ENCODE data around the gene TMOD1.

The TMOD1 gene

GRCh38 chr9:97600531-97601227 lies 99.2 kb downstream of the TMOD1 start:
- Histone ChIP-seq H3K9ac (ENCODE audit: low read depth, low read length) (no peak overlapping the region), H3K36me3 (ENCODE audit: insufficient read depth, low read length) (peaks cover 50% of the 10 kb centered on the region), H3K27ac (ENCODE audit: low read length) (no peak overlapping the region), H3K4me2 (ENCODE audit: insufficient read depth, low read length) (no peak overlapping the region), H3K4me1 (ENCODE audit: insufficient read depth, low read length) (peaks cover 6% of the 10 kb centered on the region; the same call in 1 of the 2 replicates), H4K20me1 (ENCODE audit: insufficient read depth, low read length) (no peaks in the 10 kb centered on the region), H3K9me3 (ENCODE audit: insufficient read depth, low read length, severe bottlenecking) (no peaks in the 10 kb centered on the region), H3K79me2 (ENCODE audit: insufficient read depth, low read length) (no peaks in the 10 kb centered on the region), H3K4me3 (ENCODE audit: low read depth in 1 of 2, low read length in 2 of 2) (no peak overlapping the region), H3K27me3 (ENCODE audit: insufficient read depth, low read length, poor library complexity) (no peaks in the 10 kb centered on the region), H2AFZ (ENCODE audit: low read depth, low read length) (no peak overlapping the region)
- no peak for TF ChIP-seq EZH2 (IDR thresholded peaks at IDR 0.05; ENCODE audit: borderline replicate concordance, low read depth, low read length, severe bottlenecking)
- TF ChIP-seq, protein P1, sequence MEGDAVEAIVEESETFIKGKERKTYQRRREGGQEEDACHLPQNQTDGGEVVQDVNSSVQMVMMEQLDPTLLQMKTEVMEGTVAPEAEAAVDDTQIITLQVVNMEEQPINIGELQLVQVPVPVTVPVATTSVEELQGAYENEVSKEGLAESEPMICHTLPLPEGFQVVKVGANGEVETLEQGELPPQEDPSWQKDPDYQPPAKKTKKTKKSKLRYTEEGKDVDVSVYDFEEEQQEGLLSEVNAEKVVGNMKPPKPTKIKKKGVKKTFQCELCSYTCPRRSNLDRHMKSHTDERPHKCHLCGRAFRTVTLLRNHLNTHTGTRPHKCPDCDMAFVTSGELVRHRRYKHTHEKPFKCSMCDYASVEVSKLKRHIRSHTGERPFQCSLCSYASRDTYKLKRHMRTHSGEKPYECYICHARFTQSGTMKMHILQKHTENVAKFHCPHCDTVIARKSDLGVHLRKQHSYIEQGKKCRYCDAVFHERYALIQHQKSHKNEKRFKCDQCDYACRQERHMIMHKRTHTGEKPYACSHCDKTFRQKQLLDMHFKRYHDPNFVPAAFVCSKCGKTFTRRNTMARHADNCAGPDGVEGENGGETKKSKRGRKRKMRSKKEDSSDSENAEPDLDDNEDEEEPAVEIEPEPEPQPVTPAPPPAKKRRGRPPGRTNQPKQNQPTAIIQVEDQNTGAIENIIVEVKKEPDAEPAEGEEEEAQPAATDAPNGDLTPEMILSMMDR (IDR thresholded peaks at IDR 0.05; ENCODE audit: borderline replicate concordance, extremely low read depth, low read length, poor library complexity, severe bottlenecking): no peak
- DNase-seq: no peak
- no peak for ATAC-seq (ENCODE audit: insufficient read depth, low read depth)

GRCh38 chr9:97601228-97601898 lies 99.9 kb downstream of the TMOD1 start:
- ATAC-seq (ENCODE audit: insufficient read depth, low read depth): no peak
- no peak overlapping the region for H3K27ac ChIP-seq (ENCODE audit: low read length)
- peaks cover 6% of the 10 kb centered on the region; the same call in 1 of the 2 replicates for H3K4me1 ChIP-seq (ENCODE audit: insufficient read depth, low read length)
- no peak overlapping the region for H3K4me2 ChIP-seq (ENCODE audit: insufficient read depth, low read length)
- no peak for TF ChIP-seq EZH2 (IDR thresholded peaks at IDR 0.05; ENCODE audit: borderline replicate concordance, low read depth, low read length, severe bottlenecking)
- TF ChIP-seq, protein P1 (IDR thresholded peaks at IDR 0.05; ENCODE audit: borderline replicate concordance, extremely low read depth, low read length, poor library complexity, severe bottlenecking): no peak
- H3K27me3 ChIP-seq (ENCODE audit: insufficient read depth, low read length, poor library complexity): no peaks in the 10 kb centered on the region
- H3K9me3 ChIP-seq (ENCODE audit: insufficient read depth, low read length, severe bottlenecking): no peaks in the 10 kb centered on the region
- DNase-seq: no peak
- H3K36me3 ChIP-seq (ENCODE audit: insufficient read depth, low read length): peaks cover 56% of the 10 kb centered on the region
- no peak overlapping the region for H3K4me3 ChIP-seq (ENCODE audit: low read depth in 1 of 2, low read length in 2 of 2)
- H4K20me1 ChIP-seq (ENCODE audit: insufficient read depth, low read length): no peaks in the 10 kb centered on the region
- no peak overlapping the region for H3K9ac ChIP-seq (ENCODE audit: low read depth, low read length)
- H2AFZ ChIP-seq (ENCODE audit: low read depth, low read length): no peak overlapping the region
- H3K79me2 ChIP-seq (ENCODE audit: insufficient read depth, low read length): no peaks in the 10 kb centered on the region

- TF ChIP-seq, protein P1 (IDR thresholded peaks at IDR 0.05; ENCODE audit: borderline replicate concordance, extremely low read depth, low read length, poor library complexity, severe bottlenecking): no peak
- TF ChIP-seq EZH2 (IDR thresholded peaks at IDR 0.05; ENCODE audit: borderline replicate concordance, low read depth, low read length, severe bottlenecking): no peak
- no peak for ATAC-seq (ENCODE audit: insufficient read depth, low read depth)
These were observed 101.0 kb downstream of the TMOD1 start for GRCh38 chr9:97602430-97602829.

More at GRCh38 chr9:97602430-97602829, 101.0 kb downstream of the TMOD1 start:
- no peaks in the 10 kb centered on the region for H3K79me2 ChIP-seq (ENCODE audit: insufficient read depth, low read length)
- no peak for DNase-seq
- H2AFZ ChIP-seq (ENCODE audit: low read depth, low read length): no peak overlapping the region
- H3K4me1 ChIP-seq (ENCODE audit: insufficient read depth, low read length): peaks cover 6% of the 10 kb centered on the region; the same call in 1 of the 2 replicates
- no peak overlapping the region for H3K27ac ChIP-seq (ENCODE audit: low read length)
- H3K9ac ChIP-seq (ENCODE audit: low read depth, low read length): no peak overlapping the region
- no peaks in the 10 kb centered on the region for H3K27me3 ChIP-seq (ENCODE audit: insufficient read depth, low read length, poor library complexity)
- H3K36me3 ChIP-seq (ENCODE audit: insufficient read depth, low read length): peaks cover 59% of the 10 kb centered on the region
- no peak overlapping the region for H3K4me2 ChIP-seq (ENCODE audit: insufficient read depth, low read length)
- H4K20me1 ChIP-seq (ENCODE audit: insufficient read depth, low read length): no peaks in the 10 kb centered on the region
- no peak overlapping the region for H3K4me3 ChIP-seq (ENCODE audit: low read depth in 1 of 2, low read length in 2 of 2)
- H3K9me3 ChIP-seq (ENCODE audit: insufficient read depth, low read length, severe bottlenecking): no peaks in the 10 kb centered on the region
